Caco-2 (cell line): ENCODE data around the gene COX14. TPM values are rescaled to one million over a fixed set of nuclear protein-coding genes. Genes with fewer than 3 reads are reported as not detected.
A peak's percentile ranks its signal among the peaks of the same experiment; 100 is the strongest.

ENCODE experiments used
- BruUV-seq: library from RNA; stranded (reverse); fragments of 400-500 nt; replicated peaks from 2 replicates; lab custom pipeline; 2021; lab: Mats Ljungman, UMichigan
- CTCF ChIA-PET: fragments of 300-600 bp; sonication (Branson Sonifier 250); formaldehyde crosslinking; loops from one replicate; lab custom pipeline; 2022; ENCODE audit warnings: antibody characterized with exemption; lab: Charles Lee
- POLR2A ChIA-PET: fragments of 300-600 bp; sonication (Branson Sonifier 250); formaldehyde crosslinking; loops from one replicate; lab custom pipeline; 2022; ENCODE audit warnings: antibody characterized with exemption; lab: Charles Lee
- DNase-seq, 2 experiments: peaks; one replicate each; pipeline versions ENCODE4 v3.0.0 to v3.0.0-alpha.2; 2020 to 2022
- H3K27me3 ChIP-seq: replicated peaks from 2 replicates; pipeline ENCODE4 v1.6.0; 2011; ENCODE audit warnings: low read length; ENCODE audit not compliant: control insufficient read depth, insufficient read depth
- H3K36me3 ChIP-seq: 2 replicates; pipeline ENCODE4 v1.5.1; 2011; ENCODE audit warnings: low read length; ENCODE audit not compliant: control insufficient read depth, insufficient read depth
- H3K4me1 ChIP-seq: fragments of 250-450 bp; sonication (Bioruptor Pico); 2 replicates; pipeline ENCODE4 v1.5.1; 2020; ENCODE audit warnings: mild to moderate bottlenecking
- H3K4me3 ChIP-seq: 2 replicates; pipeline ENCODE4 v1.5.1; 2011; ENCODE audit warnings: low read depth, mild to moderate bottlenecking, control low read depth, low read length
- H3K9me3 ChIP-seq: fragments of 250-450 bp; sonication (Bioruptor Pico); 2 replicates; pipeline ENCODE4 v1.5.1; 2020; ENCODE audit warnings: mild to moderate bottlenecking, moderate library complexity
- H3K27ac Mint-ChIP-seq: one replicate; pipeline ENCODE4 v1.8.0; 2022; ENCODE audit warnings: mixed read lengths; ENCODE audit not compliant: unreplicated experiment
- H3K27me3 Mint-ChIP-seq: one replicate; pipeline ENCODE4 v1.8.0; 2022; ENCODE audit warnings: mixed read lengths; ENCODE audit not compliant: insufficient read depth, unreplicated experiment
- H3K36me3 Mint-ChIP-seq: one replicate; pipeline ENCODE4 v1.8.0; 2022; ENCODE audit warnings: mild to moderate bottlenecking, mixed read lengths; ENCODE audit not compliant: insufficient read depth, unreplicated experiment
- H3K4me1 Mint-ChIP-seq: one replicate; pipeline ENCODE4 v1.8.0; 2022; ENCODE audit warnings: low read depth, mixed read lengths; ENCODE audit not compliant: unreplicated experiment
- H3K4me3 Mint-ChIP-seq: one replicate; pipeline ENCODE4 v1.8.0; 2022; ENCODE audit warnings: mild to moderate bottlenecking, moderate library complexity, mixed read lengths; ENCODE audit not compliant: unreplicated experiment
- H3K9me3 Mint-ChIP-seq: one replicate; pipeline ENCODE4 v1.8.0; 2022; ENCODE audit warnings: mixed read lengths; ENCODE audit not compliant: unreplicated experiment
- intact Hi-C: fragments of 100-400 bp; cut with micrococcal nuclease; formaldehyde crosslinking; loops from one replicate; pipeline ENCODE4 v1.10.0; 2022; ENCODE audit not compliant: unreplicated experiment
- total RNA-seq: library from RNA; stranded (reverse); gene quantifications from 2 replicates; pipeline ENCODE4 v1.2.3, GENCODE V29; 2022
- TF ChIP-seq, protein P1 (sequence below), 2 experiments: fragments of 200-600 bp in 1 of 2; IDR thresholded peaks; 1 replicate in 1 of 2; 2 replicates in 1 of 2; pipeline versions ENCODE4 v1.5.1 to v1.8.0; 2011 to 2022; ENCODE audit warnings: antibody characterized with exemption in 1 of 2, control low read depth in 1 of 2, inconsistent platforms in 1 of 2, low read depth in 1 of 2, low read length in 1 of 2, mild to moderate bottlenecking in 1 of 2, moderate library complexity in 1 of 2; ENCODE audit not compliant: insufficient read depth in 1 of 2, severe bottlenecking in 1 of 2, unreplicated experiment in 1 of 2

The COX14 gene
- total RNA-seq, 1 experiment from 2014 or later: 86.3 TPM

DNA sequence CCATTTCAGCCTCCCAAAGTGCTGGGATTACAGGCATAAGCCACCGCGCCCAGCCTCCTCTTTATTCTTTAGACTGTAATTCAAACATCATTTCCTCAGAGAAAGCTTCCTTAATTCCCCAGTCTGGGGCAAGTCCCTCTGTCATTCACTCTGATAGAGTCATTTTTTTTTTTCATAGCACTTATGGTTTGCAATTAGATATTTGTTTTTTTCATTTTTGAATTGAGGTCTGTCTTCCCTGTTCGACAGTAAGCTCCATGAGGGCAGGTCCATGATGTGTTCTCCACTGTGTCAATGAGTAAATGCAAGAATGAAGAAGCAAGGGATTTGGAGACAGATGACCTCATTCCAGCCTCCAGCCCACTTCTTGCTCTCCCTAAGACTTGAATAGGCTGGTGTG lies 42.5 kb upstream of the COX14 start:
- intact Hi-C loops: no loop called here
- ChIA-PET POLR2A (no interaction called here), CTCF (interaction anchor here (0.5 to 3.3 kb wide), 9 partner anchors 13 to 1217 kb away, joined by 3 to 93 read pairs (median 22); partner anchors contain the start of genes COX14 and DDX23)
- no peaks in the 10 kb centered on the region for H3K27me3 ChIP-seq
- no peak overlapping the region for H3K4me3 ChIP-seq
- Mint-ChIP-seq H3K9me3 (no peaks in the 10 kb centered on the region), H3K4me3 (no peak overlapping the region), H3K4me1 (peaks cover 12% of the 10 kb centered on the region), H3K36me3 (no peaks in the 10 kb centered on the region), H3K27me3 (no peaks in the 10 kb centered on the region), H3K27ac (no peak overlapping the region)
- no peaks in the 10 kb centered on the region for H3K9me3 ChIP-seq
- BruUV-seq: no TSS peak
- no peaks in the 10 kb centered on the region for H3K36me3 ChIP-seq
- TF ChIP-seq, protein P1, sequence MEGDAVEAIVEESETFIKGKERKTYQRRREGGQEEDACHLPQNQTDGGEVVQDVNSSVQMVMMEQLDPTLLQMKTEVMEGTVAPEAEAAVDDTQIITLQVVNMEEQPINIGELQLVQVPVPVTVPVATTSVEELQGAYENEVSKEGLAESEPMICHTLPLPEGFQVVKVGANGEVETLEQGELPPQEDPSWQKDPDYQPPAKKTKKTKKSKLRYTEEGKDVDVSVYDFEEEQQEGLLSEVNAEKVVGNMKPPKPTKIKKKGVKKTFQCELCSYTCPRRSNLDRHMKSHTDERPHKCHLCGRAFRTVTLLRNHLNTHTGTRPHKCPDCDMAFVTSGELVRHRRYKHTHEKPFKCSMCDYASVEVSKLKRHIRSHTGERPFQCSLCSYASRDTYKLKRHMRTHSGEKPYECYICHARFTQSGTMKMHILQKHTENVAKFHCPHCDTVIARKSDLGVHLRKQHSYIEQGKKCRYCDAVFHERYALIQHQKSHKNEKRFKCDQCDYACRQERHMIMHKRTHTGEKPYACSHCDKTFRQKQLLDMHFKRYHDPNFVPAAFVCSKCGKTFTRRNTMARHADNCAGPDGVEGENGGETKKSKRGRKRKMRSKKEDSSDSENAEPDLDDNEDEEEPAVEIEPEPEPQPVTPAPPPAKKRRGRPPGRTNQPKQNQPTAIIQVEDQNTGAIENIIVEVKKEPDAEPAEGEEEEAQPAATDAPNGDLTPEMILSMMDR (IDR thresholded peaks at IDR 0.05; ENCODE audit: insufficient read depth in 1 of 2, low read depth in 1 of 2, low read length in 1 of 2, severe bottlenecking in 1 of 2, unreplicated experiment in 1 of 2): no peak
- DNase-seq: no peak
- H3K4me1 ChIP-seq: 0 out of 2 replicates have a peak, but pooled peaks cover 8% of the 10 kb centered on the region

DNA sequence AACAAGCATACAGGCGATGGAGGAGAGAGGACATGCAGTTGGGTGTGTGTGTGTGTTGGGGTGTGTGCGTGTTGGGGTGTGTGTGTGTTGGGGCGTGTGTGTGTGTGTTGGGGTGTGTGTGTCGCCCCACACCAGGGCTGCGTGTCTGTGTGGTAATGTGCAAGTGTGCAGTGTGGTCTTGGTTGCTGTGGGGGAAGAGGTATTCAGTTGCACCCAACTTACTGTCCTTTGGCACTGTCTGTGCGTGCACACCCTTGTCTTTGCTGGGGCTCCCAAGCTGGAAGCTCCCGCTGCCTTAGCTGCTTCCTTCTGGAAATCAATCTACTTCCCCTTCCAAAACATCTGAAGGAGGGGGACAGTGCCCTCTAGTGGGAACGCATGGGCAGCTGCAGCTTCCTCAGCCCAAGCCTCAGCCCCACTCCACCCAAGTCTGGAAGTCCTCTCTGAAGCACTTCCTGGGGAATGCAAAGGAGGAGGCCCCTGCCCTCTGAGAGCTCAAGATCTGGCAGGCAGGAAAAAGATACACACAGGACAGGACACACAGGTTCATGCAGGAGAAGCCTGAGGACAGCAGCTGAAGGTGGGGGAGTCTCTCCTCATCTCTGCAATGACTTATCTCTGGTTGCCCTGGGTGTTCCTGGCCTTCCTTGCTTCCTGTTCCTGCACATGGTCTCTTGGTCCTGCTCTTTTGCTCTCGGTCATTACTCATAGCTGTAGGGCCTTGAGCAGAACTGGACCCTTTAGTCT lies 41.5 kb upstream of the COX14 start:
- no TSS peak for BruUV-seq
- POLR2A ChIA-PET: interaction anchor here (0.5 to 1.3 kb wide), 7 partner anchors 12 to 329 kb away, joined by 3 to 4 read pairs (median 4); partner anchors contain the start of genes GPD1 and TMBIM6

More for the DNA sequence above, 41.5 kb upstream of the COX14 start:
- H3K27me3 ChIP-seq: no peaks in the 10 kb centered on the region
- peak; percentile 86 to 88 for DNase-seq
- H3K36me3 Mint-ChIP-seq: peaks cover 5% of the 10 kb centered on the region
- no peaks in the 10 kb centered on the region for H3K9me3 Mint-ChIP-seq
- no peaks in the 10 kb centered on the region for H3K9me3 ChIP-seq
- intact Hi-C loops: loop anchor here (1.0 kb wide), 6 partner anchors 13 to 294 kb away; partner anchors contain the start of gene ASIC1
- H3K4me3 Mint-ChIP-seq: no peak overlapping the region
- CTCF ChIA-PET: interaction anchor here (0.6 to 3.3 kb wide), 36 partner anchors 9 to 1113 kb away, joined by 3 to 93 read pairs (median 5); partner anchors contain the start of genes ARF3, BCDIN3D, CERS5 and COX14
- H3K4me1 Mint-ChIP-seq: peaks cover 20% of the 10 kb centered on the region
- TF ChIP-seq, protein P1 (IDR thresholded peaks at IDR 0.05; ENCODE audit: insufficient read depth in 1 of 2, low read depth in 1 of 2, low read length in 1 of 2, severe bottlenecking in 1 of 2, unreplicated experiment in 1 of 2): peak; percentile 88 to 98
- no peak overlapping the region for H3K4me3 ChIP-seq
- H3K27ac Mint-ChIP-seq: no peak overlapping the region
- no peaks in the 10 kb centered on the region for H3K36me3 ChIP-seq
- H3K27me3 Mint-ChIP-seq: no peaks in the 10 kb centered on the region
- peaks cover 16% of the 10 kb centered on the region for H3K4me1 ChIP-seq
